GM12878 (cell line): ENCODE data around the gene UTS2. TPM values are rescaled to one million over a fixed set of nuclear protein-coding genes. Genes with fewer than 3 reads are reported as not detected.

Source experiments
- ATAC-seq: fragments of 200-7000 bp; cut with Tn5 transposase; 3 replicates; pipeline ENCODE4 v1.9.1; 2020; ENCODE audit warnings: mild to moderate bottlenecking, moderate library complexity
- BruUV-seq: library from RNA; stranded (reverse); fragments of 400-500 nt; replicated peaks from 2 replicates; lab custom pipeline; 2021; lab: Mats Ljungman, UMichigan
- CTCF ChIA-PET: fragments of 300-600 bp; sonication (Branson Sonifier 250); formaldehyde crosslinking; extraction: SDS; loops from one replicate; lab custom pipeline; 2021; ENCODE audit warnings: inconsistent platforms; lab: Yijun Ruan, JAX
- POLR2A ChIA-PET: fragments of 350-600 bp; formaldehyde crosslinking; extraction: SDS; loops from one replicate; lab custom pipeline; 2021; ENCODE audit warnings: inconsistent platforms; lab: Charles Lee
- RAD21 ChIA-PET: fragments of 300-600 bp; sonication (Branson Sonifier 250); formaldehyde crosslinking; loops from one replicate; lab custom pipeline; 2023; ENCODE audit warnings: antibody characterized with exemption; ENCODE audit not compliant: unreplicated experiment; lab: Charles Lee
- SMC1A ChIA-PET: fragments of 300-600 bp; sonication (Branson Sonifier 250); formaldehyde crosslinking; loops from one replicate; lab custom pipeline; 2023; ENCODE audit not compliant: unreplicated experiment, uncharacterized antibody; lab: Charles Lee
- DNase-seq: peaks from one replicate; pipeline ENCODE4 v3.0.0-alpha.2; 2011; ENCODE audit warnings: low read depth, low spot score
- FAIRE-seq: peaks from 3 replicates; lab custom pipeline; 2011; peaks lifted over from hg19 to GRCh38; lab: Jason Lieb, UNC
- H2AFZ ChIP-seq: 2 replicates; pipeline ENCODE4 v1.6.0; 2011; ENCODE audit warnings: low read depth, low read length, control low read depth; ENCODE audit not compliant: control insufficient read depth
- H3K27ac ChIP-seq: 2 replicates; pipeline ENCODE4 v1.5.1; 2011; ENCODE audit warnings: control low read depth; ENCODE audit not compliant: control insufficient read depth, insufficient read depth
- H3K27me3 ChIP-seq, 2 experiments: replicated peaks in 1 of 2; 2 replicates each; pipeline versions ENCODE4 v1.6.0 to v1.6.1; 2011; ENCODE audit warnings: low read length in 1 of 2; ENCODE audit not compliant: control insufficient read depth in 2 of 2, insufficient read depth in 2 of 2
- H3K36me3 ChIP-seq, 2 experiments: 2 replicates each; pipeline ENCODE4 v1.5.1; 2011; ENCODE audit warnings: low read length in 1 of 2; ENCODE audit not compliant: control insufficient read depth in 2 of 2, insufficient read depth in 2 of 2
- H3K4me1 ChIP-seq: 2 replicates; pipeline ENCODE4 v1.6.1; 2011; ENCODE audit warnings: mild to moderate bottlenecking, low read length, moderate library complexity, mixed read lengths; ENCODE audit not compliant: control insufficient read depth, insufficient read depth
- H3K4me2 ChIP-seq: 2 replicates; pipeline ENCODE4 v1.6.0; 2011; ENCODE audit warnings: control low read depth; ENCODE audit not compliant: control insufficient read depth, insufficient read depth
- H3K4me3 ChIP-seq: fragments of 200-600 bp; sonication (generic); 2 replicates; pipeline ENCODE4 v1.5.1; 2016
- H3K79me2 ChIP-seq: 2 replicates; pipeline ENCODE4 v1.6.0; 2011; ENCODE audit warnings: low read length; ENCODE audit not compliant: control insufficient read depth, insufficient read depth
- H3K9ac ChIP-seq: 2 replicates; pipeline ENCODE4 v1.8.0; 2011; ENCODE audit warnings: low read length, control low read depth, mixed read lengths; ENCODE audit not compliant: control insufficient read depth, insufficient read depth
- H3K9me3 ChIP-seq: replicated peaks from 3 replicates; pipeline ENCODE4 v1.5.1; 2011; ENCODE audit warnings: mild to moderate bottlenecking, low read length; ENCODE audit not compliant: control insufficient read depth, insufficient read depth
- H4K20me1 ChIP-seq: 2 replicates; pipeline ENCODE4 v1.6.0; 2011; ENCODE audit not compliant: control insufficient read depth, insufficient read depth
- ATF3 ChIP-seq: IDR thresholded peaks from 2 replicates; pipeline ENCODE4 v1.6.1; 2011; ENCODE audit warnings: low read depth, mild to moderate bottlenecking, low read length, moderate library complexity, borderline replicate concordance; ENCODE audit errors: extremely low read depth
- CREM ChIP-seq: IDR thresholded peaks from 2 replicates; pipeline ENCODE4 v1.6.1; 2014; ENCODE audit warnings: antibody characterized with exemption, low read depth
- GABPA ChIP-seq: IDR thresholded peaks from 2 replicates; pipeline ENCODE4 v1.6.1; 2014; ENCODE audit warnings: antibody characterized with exemption, low read depth, mild to moderate bottlenecking, inconsistent platforms
- HCFC1 ChIP-seq: fragments of 150-350 bp; IDR thresholded peaks from 2 replicates; pipeline ENCODE4 v1.6.1; 2014; ENCODE audit warnings: low read length
- IKZF1 ChIP-seq: fragments of 450-650 bp; conservative IDR thresholded peaks from 2 replicates; pipeline ENCODE4 v1.6.1; 2017; ENCODE audit warnings: antibody characterized with exemption, mild to moderate bottlenecking
- IKZF2 ChIP-seq, 2 experiments: fragments of 450-650 bp; IDR thresholded peaks; 2 replicates each; pipeline ENCODE4 v1.6.1; 2017; ENCODE audit warnings: mild to moderate bottlenecking in 2 of 2, moderate library complexity in 2 of 2
- IRF4 ChIP-seq: IDR thresholded peaks from 2 replicates; pipeline ENCODE4 v1.6.1; 2011; ENCODE audit warnings: low read depth, low read length
- KAT2A ChIP-seq: conservative IDR thresholded peaks from 2 replicates; pipeline ENCODE4 v1.6.1; 2011; ENCODE audit warnings: low read depth, low read length; ENCODE audit not compliant: control insufficient read depth
- LARP7 ChIP-seq: fragments of 450-650 bp; IDR thresholded peaks from 2 replicates; pipeline ENCODE4 v1.6.1; 2017; ENCODE audit warnings: mild to moderate bottlenecking
- PML ChIP-seq: IDR thresholded peaks from 2 replicates; pipeline ENCODE4 v1.6.1; 2012; ENCODE audit warnings: low read length, inconsistent platforms
- SMAD5 ChIP-seq: IDR thresholded peaks from 2 replicates; pipeline ENCODE4 v1.6.1; 2016; ENCODE audit warnings: antibody characterized with exemption, low read depth
- SMARCA5 ChIP-seq: fragments of 450-650 bp; IDR thresholded peaks from 2 replicates; pipeline ENCODE4 v1.6.1; 2017; ENCODE audit warnings: mild to moderate bottlenecking
- SMC3 ChIP-seq: IDR thresholded peaks from 2 replicates; pipeline ENCODE4 v1.6.1; 2011; ENCODE audit warnings: low read length, improper control_type of control experiment, borderline replicate concordance
- SP1 ChIP-seq: IDR thresholded peaks from one replicate; pipeline ENCODE4 v1.6.1; 2011; ENCODE audit warnings: low read depth, low read length
- WGBS: methylation state at CpG from one replicate; pipeline ENCODE4 v1.1.6; 2016; ENCODE audit warnings: low lambda C conversion rate; ENCODE audit not compliant: insufficient replicate concordance, insufficient coverage; ENCODE audit errors: missing lambda C conversion rate; 5-methylcytosine and 5-hydroxymethylcytosine counted together
- in situ Hi-C: fragments of 300-500 bp; cut with MboI; formaldehyde crosslinking; loops from 9 replicates; pipeline ENCODE4 v1.14.3; 2018; ENCODE audit warnings: mixed read lengths
- intact Hi-C: fragments of 100-400 bp; cut with micrococcal nuclease; formaldehyde crosslinking; loops from one replicate; pipeline ENCODE4 v1.14.2; 2022; ENCODE audit not compliant: unreplicated experiment
- polyA plus RNA-seq, 11 experiments: library from polyadenylated mRNA; depleted of rRNA in 4 of 11; unstranded in 6 of 11; stranded (reverse) in 5 of 11; fragments of >200 nt; fragmentation: Nextera tagmentation in 4 of 11; fragmentation: Illumina TruSeq in 1 of 11; extraction: Ambion mirVana in 4 of 11; extraction: Trizol in 1 of 11; gene quantifications; 1 replicate in 1 of 11; 2 replicates in 10 of 11; pipeline versions ENCODE4 v1.2.1 to v1.2.3, GENCODE V29; 2011 to 2016; ENCODE audit warnings: inconsistent platforms in 2 of 11, missing spikeins in 2 of 11, low read depth in 1 of 11
- total RNA-seq, 4 experiments: library from RNA; depleted of rRNA in 3 of 4; stranded (reverse); fragments of >200 nt in 3 of 4; fragmentation: Illumina TruSeq in 1 of 4; extraction: Trizol in 1 of 4; gene quantifications; 2 replicates each; pipeline versions ENCODE4 v1.2.1 to v1.2.3, GENCODE V29; 2013 to 2021

UTS2 gene
- total and polyA plus RNA-seq, 10 of the 15 experiments (the other 5 are each of a cell fraction or from before 2014, with no cell fraction given) = not detected

DNA sequence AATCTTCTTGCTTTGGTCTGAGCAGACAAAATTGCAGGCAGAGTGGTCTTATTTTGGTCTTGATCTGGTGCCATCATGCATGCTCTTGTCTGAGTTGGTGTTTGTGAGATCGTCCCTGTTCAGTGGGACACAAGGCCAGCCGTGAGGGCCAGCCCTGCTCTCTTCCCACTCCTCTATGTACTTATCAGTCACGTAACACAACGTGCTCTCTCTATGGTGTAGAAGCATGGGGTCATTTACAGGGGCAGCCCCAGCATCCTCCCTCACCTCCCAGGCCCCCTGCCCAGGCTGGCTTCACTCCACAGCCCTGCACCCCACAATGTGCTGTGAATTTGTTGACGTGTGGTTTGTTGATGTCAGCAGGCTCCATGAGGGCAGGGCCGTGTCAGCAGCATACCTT is 18.3 kb upstream of the UTS2 start:
- BruUV-seq = no TSS peak
- DNase-seq (no peak), ATAC-seq (no peak), FAIRE-seq (no peak)
- intact Hi-C loops (no loop called here), in situ Hi-C loops (no loop called here)
- H3K9me3 ChIP-seq = no peaks in the 10 kb centered on the region
- H3K4me1 ChIP-seq = no peaks in the 10 kb centered on the region
- RAD21 ChIA-PET = no interaction called here
- no peaks in the 10 kb centered on the region for H3K36me3 ChIP-seq
- CTCF ChIA-PET = no interaction called here
- POLR2A ChIA-PET = no interaction called here
- H3K27me3 ChIP-seq = no peaks in the 10 kb centered on the region; a peak in 1 of 4 replicates
- H4K20me1 ChIP-seq = no peaks in the 10 kb centered on the region
- SMC1A ChIA-PET = no interaction called here
- 17% methylated on average over 6 of the region's 6 CpGs for WGBS
- no peak for TF ChIP-seq IRF4
- TF ChIP-seq IKZF2 (IDR thresholded peaks at IDR 0.05) = no peak
- no peak for TF ChIP-seq SMARCA5
- TF ChIP-seq SMAD5 = no peak
- TF ChIP-seq IKZF1 = no peak
- TF ChIP-seq KAT2A = no peak
- TF ChIP-seq SMC3 = no peak
- TF ChIP-seq CREM = no peak
- TF ChIP-seq SP1 = no peak
- H3K4me2 ChIP-seq = no peak overlapping the region
- no peak overlapping the region for H3K9ac ChIP-seq
- no peak overlapping the region for H3K27ac ChIP-seq
- H3K79me2 ChIP-seq = no peaks in the 10 kb centered on the region
- no peak overlapping the region for H3K4me3 ChIP-seq
- no peak overlapping the region for H2AFZ ChIP-seq

- Histone ChIP-seq H3K4me1 (no peaks in the 10 kb centered on the region), H3K9ac (no peak overlapping the region), H3K36me3 (no peaks in the 10 kb centered on the region), H4K20me1 (no peaks in the 10 kb centered on the region), H3K4me2 (no peak overlapping the region), H2AFZ (no peak overlapping the region), H3K27me3 (no peaks in the 10 kb centered on the region; a peak in 1 of 4 replicates), H3K27ac (no peak overlapping the region), H3K79me2 (no peaks in the 10 kb centered on the region), H3K9me3 (no peaks in the 10 kb centered on the region), H3K4me3 (no peak overlapping the region)
- RAD21 ChIA-PET = no interaction called here
- POLR2A ChIA-PET = interaction anchor here (0.5 kb wide), 2 partner anchors 28 to 1072 kb away, joined by 3 to 4 read pairs; no protein-coding TSS in a partner anchor
- 57% methylated on average over 16 of the region's 16 CpGs for WGBS
- CTCF ChIA-PET = no interaction called here
- in situ Hi-C loops = no loop called here
- intact Hi-C loops = no loop called here
- TF ChIP-seq PML = no peak
- no peak for TF ChIP-seq HCFC1
- TF ChIP-seq ATF3 = no peak
- TF ChIP-seq LARP7 = no peak
- no peak for TF ChIP-seq GABPA
- BruUV-seq = no TSS peak
- ATAC-seq = no peak
- SMC1A ChIA-PET = no interaction called here
- no peak for DNase-seq
- no peak for FAIRE-seq
Observed at GRCh38 chr1:7869136-7869920, 16.5 kb upstream of the UTS2 start.
